B cell (primary cell): Measurements from ENCODE around the gene RNF167.

Experiments
- EZH2 ChIP-seq: IDR thresholded peaks from 2 replicates; pipeline ENCODE4 v1.6.1; 2012; ENCODE audit warnings: borderline replicate concordance, low read depth, mild to moderate bottlenecking, moderate library complexity, low read length; ENCODE audit not compliant: insufficient read depth, poor library complexity, severe bottlenecking
- TF ChIP-seq, protein P1 (sequence below): fragments of 200-600 bp; IDR thresholded peaks from one replicate; pipeline ENCODE4 v1.8.0; 2022; ENCODE audit warnings: antibody characterized with exemption, mild to moderate bottlenecking

DNA sequence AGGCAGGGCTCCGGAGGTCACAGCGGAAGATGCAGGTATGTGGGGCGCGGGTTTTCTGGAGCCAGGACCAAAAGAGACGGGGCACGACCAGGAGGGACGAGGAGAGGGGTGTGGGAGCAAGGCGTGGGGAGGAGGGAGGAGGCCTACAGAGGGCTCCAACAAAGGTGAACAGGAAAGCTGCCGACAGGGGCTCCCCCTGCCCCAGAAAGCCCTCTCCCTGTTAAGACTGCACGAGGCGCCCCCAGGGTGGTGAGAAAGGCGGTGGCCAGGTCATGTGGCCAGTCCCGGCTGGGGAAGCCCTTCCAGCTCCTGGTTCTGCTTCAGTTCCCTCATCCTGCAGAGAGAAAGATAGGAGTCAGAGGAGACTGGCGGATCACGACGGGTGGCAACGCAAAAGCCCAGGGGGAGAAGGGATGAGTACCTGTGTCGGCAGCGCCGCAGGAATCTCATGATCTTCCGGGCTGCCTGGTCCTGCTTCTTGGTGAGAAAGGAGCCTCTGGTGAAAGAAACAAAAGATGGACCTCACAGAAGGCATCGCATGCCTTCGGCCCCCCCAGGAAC lies 28.5 kb downstream of the RNF167 start:
- TF ChIP-seq, protein P1, sequence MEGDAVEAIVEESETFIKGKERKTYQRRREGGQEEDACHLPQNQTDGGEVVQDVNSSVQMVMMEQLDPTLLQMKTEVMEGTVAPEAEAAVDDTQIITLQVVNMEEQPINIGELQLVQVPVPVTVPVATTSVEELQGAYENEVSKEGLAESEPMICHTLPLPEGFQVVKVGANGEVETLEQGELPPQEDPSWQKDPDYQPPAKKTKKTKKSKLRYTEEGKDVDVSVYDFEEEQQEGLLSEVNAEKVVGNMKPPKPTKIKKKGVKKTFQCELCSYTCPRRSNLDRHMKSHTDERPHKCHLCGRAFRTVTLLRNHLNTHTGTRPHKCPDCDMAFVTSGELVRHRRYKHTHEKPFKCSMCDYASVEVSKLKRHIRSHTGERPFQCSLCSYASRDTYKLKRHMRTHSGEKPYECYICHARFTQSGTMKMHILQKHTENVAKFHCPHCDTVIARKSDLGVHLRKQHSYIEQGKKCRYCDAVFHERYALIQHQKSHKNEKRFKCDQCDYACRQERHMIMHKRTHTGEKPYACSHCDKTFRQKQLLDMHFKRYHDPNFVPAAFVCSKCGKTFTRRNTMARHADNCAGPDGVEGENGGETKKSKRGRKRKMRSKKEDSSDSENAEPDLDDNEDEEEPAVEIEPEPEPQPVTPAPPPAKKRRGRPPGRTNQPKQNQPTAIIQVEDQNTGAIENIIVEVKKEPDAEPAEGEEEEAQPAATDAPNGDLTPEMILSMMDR, result no peak
- no peak for TF ChIP-seq EZH2
